GM19023 (cell line): ENCODE data around the gene OR2T4.

Experiments used
- ATAC-seq: cut with Tn5 transposase; IDR thresholded peaks from one replicate; pipeline ENCODE4 v1.9.1; 2021; ENCODE audit warnings: mild to moderate bottlenecking, moderate library complexity; ENCODE audit not compliant: unreplicated experiment

Gene OR2T4

GRCh38 chr1:248361121-248361715 lies at the start of gene OR2T4:
TSS of gene OR2T4 (plus strand) at chr1:248361665. CDS start at chr1:248361665, 0 bp downstream.
- no peak for ATAC-seq

- ATAC-seq = no peak
Measured at GRCh38 chr1:248316796-248317195, 44.7 kb upstream of the OR2T4 start.

GRCh38 chr1:248324468-248324867 lies 37.0 kb upstream of the OR2T4 start, which contains the start of gene OR2M7:
TSS of gene OR2M7 (minus strand) at chr1:248324568. CDS start at chr1:248324568, 0 bp downstream.
- no peak for ATAC-seq

- no peak for ATAC-seq
Measured at GRCh38 chr1:248343451-248343850, 18.0 kb upstream of the OR2T4 start.

- ATAC-seq = no peak
Measured at GRCh38 chr1:248348475-248348874, 13.0 kb upstream of the OR2T4 start, which contains the start of gene OR14C36. TSS of gene OR14C36 (plus strand) at chr1:248348775. CDS start at chr1:248348775, 0 bp downstream.

GRCh38 chr1:248359415-248359814 lies 2.0 kb upstream of the OR2T4 start:
- no peak for ATAC-seq

GRCh38 chr1:248366609-248367008 lies 5.1 kb downstream of the OR2T4 start:
- no peak for ATAC-seq

- no peak for ATAC-seq
Measured at GRCh38 chr1:248372394-248372793, 10.9 kb downstream of the OR2T4 start.

- no peak for ATAC-seq
Measured at GRCh38 chr1:248373761-248374160, 12.3 kb downstream of the OR2T4 start.

GRCh38 chr1:248375446-248375845 lies 14.0 kb downstream of the OR2T4 start, which contains the start of gene OR2T6:
TSS of gene OR2T6 (plus strand) at chr1:248375746. CDS start at chr1:248387609, 11,863 bp downstream.
- ATAC-seq = no peak

- no peak for ATAC-seq
Measured at GRCh38 chr1:248376916-248377315, 15.5 kb downstream of the OR2T4 start.

GRCh38 chr1:248380854-248381253 lies 19.4 kb downstream of the OR2T4 start:
- ATAC-seq = no peak

GRCh38 chr1:248388426-248388825 lies 27.0 kb downstream of the OR2T4 start:
- no peak for ATAC-seq

- no peak for ATAC-seq
Measured at GRCh38 chr1:248393050-248393449, 31.6 kb downstream of the OR2T4 start.

- no peak for ATAC-seq
Measured at GRCh38 chr1:248402748-248403147, 41.3 kb downstream of the OR2T4 start, which contains the start of gene OR2T1. TSS of gene OR2T1 (plus strand) at chr1:248403048. CDS start at chr1:248406148, 3,100 bp downstream.

GRCh38 chr1:248404024-248404423 lies 42.6 kb downstream of the OR2T4 start:
- ATAC-seq = no peak

- no peak for ATAC-seq
Measured at GRCh38 chr1:248406721-248407692, 45.5 kb downstream of the OR2T4 start.
